ENCODE results near the gene WDFY4.

The WDFY4 gene

GRCh38 chr10:48655411-48656240 lies 29.0 kb upstream of the WDFY4 start:
- no peak for DNase-seq

GRCh38 chr10:48656241-48656913 lies 28.3 kb upstream of the WDFY4 start:
- peak; percentile 62 for DNase-seq

GRCh38 chr10:48656914-48657305 lies 27.8 kb upstream of the WDFY4 start:
- no peak for DNase-seq

GRCh38 chr10:48657416-48657815 lies 27.3 kb upstream of the WDFY4 start:
- DNase-seq = no peak

GRCh38 chr10:48658243-48658974 lies 26.3 kb upstream of the WDFY4 start:
- peak; percentile 57 for DNase-seq

- no peak for DNase-seq
These were observed 25.8 kb upstream of the WDFY4 start for GRCh38 chr10:48658975-48659269.

- DNase-seq = no peak
These were observed 24.9 kb upstream of the WDFY4 start for GRCh38 chr10:48659790-48660189.

- DNase-seq = no peak
These were observed 23.2 kb upstream of the WDFY4 start for GRCh38 chr10:48661441-48661840.

- no peak for DNase-seq
These were observed 16.6 kb upstream of the WDFY4 start for GRCh38 chr10:48667960-48668590.

- DNase-seq = no peak
These were observed 13.4 kb upstream of the WDFY4 start for GRCh38 chr10:48670978-48671913.

- DNase-seq = no peak
These were observed 12.6 kb upstream of the WDFY4 start for GRCh38 chr10:48671914-48672595.

- DNase-seq = no peak
These were observed 11.9 kb upstream of the WDFY4 start for GRCh38 chr10:48672596-48673265.

GRCh38 chr10:48677625-48678024 lies 7.0 kb upstream of the WDFY4 start:
- no peak for DNase-seq

- no peak for DNase-seq
These were observed 6.6 kb upstream of the WDFY4 start for GRCh38 chr10:48678041-48678440.

GRCh38 chr10:48681740-48682139 lies 2.9 kb upstream of the WDFY4 start:
- DNase-seq = no peak

GRCh38 chr10:48682265-48682664 lies 2.4 kb upstream of the WDFY4 start:
- no peak for DNase-seq

- no peak for DNase-seq
These were observed 1.2 kb upstream of the WDFY4 start for GRCh38 chr10:48683424-48683823.

- no peak for DNase-seq
These were observed 805 bp upstream of the WDFY4 start for GRCh38 chr10:48683868-48684267.

GRCh38 chr10:48684463-48684791 lies 246 bp upstream of the WDFY4 start:
- DNase-seq = no peak

- no peak for DNase-seq
These were observed 1.1 kb downstream of the WDFY4 start for GRCh38 chr10:48685731-48686130.

All from NCI-H1694 (cell line).